WTC11 (cell line): ENCODE results near the gene CS. TPM values are rescaled to one million over a fixed set of nuclear protein-coding genes. Genes with fewer than 3 reads are reported as not detected.

ENCODE experiments used
- AFF4 ChIP-seq: sonication (generic); formaldehyde crosslinking; IDR thresholded peaks from 2 replicates; pipeline ENCODE4 v1.8.1; 2023; ENCODE audit warnings: mild to moderate bottlenecking, missing genetic modification reagents, borderline replicate concordance
- ATF1 ChIP-seq: sonication (generic); formaldehyde crosslinking; IDR thresholded peaks from 2 replicates; pipeline ENCODE4 v1.8.1; 2023; ENCODE audit warnings: mild to moderate bottlenecking, moderate library complexity, missing genetic modification reagents
- ATF2 ChIP-seq: sonication (generic); formaldehyde crosslinking; IDR thresholded peaks from 2 replicates; pipeline ENCODE4 v1.8.1; 2022; ENCODE audit warnings: low read depth, missing genetic modification reagents, borderline replicate concordance
- E2F4 ChIP-seq: sonication (generic); formaldehyde crosslinking; IDR thresholded peaks from 2 replicates; pipeline ENCODE4 v1.8.1; 2022; ENCODE audit warnings: low read depth, mild to moderate bottlenecking, moderate library complexity, missing genetic modification reagents, borderline replicate concordance
- E2F5 ChIP-seq: sonication (generic); formaldehyde crosslinking; IDR thresholded peaks from 2 replicates; pipeline ENCODE4 v1.8.1; 2022; ENCODE audit warnings: mild to moderate bottlenecking, moderate library complexity, missing genetic modification reagents
- ETV6 ChIP-seq: sonication (generic); formaldehyde crosslinking; IDR thresholded peaks from 2 replicates; pipeline ENCODE4 v1.8.1; 2022; ENCODE audit warnings: mild to moderate bottlenecking, missing genetic modification reagents
- JAZF1 ChIP-seq: fragments of 250-450 bp; sonication (Bioruptor Pico); IDR thresholded peaks from 2 replicates; pipeline ENCODE4 v1.9.0; 2021; ENCODE audit warnings: moderate library complexity, mild to moderate bottlenecking, inconsistent platforms
- MAX ChIP-seq: sonication (generic); formaldehyde crosslinking; IDR thresholded peaks from 2 replicates; pipeline ENCODE4 v1.8.0; 2022; ENCODE audit warnings: mild to moderate bottlenecking, missing genetic modification reagents
- MLX ChIP-seq: sonication (generic); formaldehyde crosslinking; IDR thresholded peaks from 2 replicates; pipeline ENCODE4 v1.8.1; 2023; ENCODE audit warnings: mild to moderate bottlenecking, missing genetic modification reagents, moderate library complexity
- NFATC4 ChIP-seq: fragments of 250-450 bp; sonication (Bioruptor Pico); IDR thresholded peaks from 2 replicates; pipeline ENCODE4 v1.9.0; 2021; ENCODE audit warnings: mild to moderate bottlenecking
- NFYB ChIP-seq: sonication (generic); formaldehyde crosslinking; conservative IDR thresholded peaks from 2 replicates; pipeline ENCODE4 v1.8.0; 2022; ENCODE audit warnings: low read depth, missing genetic modification reagents
- OVOL2 ChIP-seq: fragments of 250-450 bp; sonication (Bioruptor Pico); IDR thresholded peaks from 2 replicates; pipeline ENCODE4 v1.9.0; 2021; ENCODE audit warnings: mild to moderate bottlenecking, borderline replicate concordance
- SMAD3 ChIP-seq: sonication (generic); formaldehyde crosslinking; IDR thresholded peaks from 2 replicates; pipeline ENCODE4 v1.8.0; 2022; ENCODE audit warnings: missing genetic modification reagents, mild to moderate bottlenecking, borderline replicate concordance
- STAT6 ChIP-seq: sonication (generic); formaldehyde crosslinking; conservative IDR thresholded peaks from 2 replicates; pipeline ENCODE4 v1.8.1; 2023; ENCODE audit warnings: mild to moderate bottlenecking, low read depth, missing genetic modification reagents, moderate library complexity
- USF2 ChIP-seq: sonication (generic); formaldehyde crosslinking; IDR thresholded peaks from 2 replicates; pipeline ENCODE4 v1.8.1; 2023; ENCODE audit warnings: mild to moderate bottlenecking, missing genetic modification reagents, moderate library complexity
- ZBTB43 ChIP-seq: sonication (generic); formaldehyde crosslinking; IDR thresholded peaks from 2 replicates; pipeline ENCODE4 v1.8.1; 2023; ENCODE audit warnings: mild to moderate bottlenecking, missing genetic modification reagents
- ZNF138 ChIP-seq: sonication (generic); formaldehyde crosslinking; conservative IDR thresholded peaks from 2 replicates; pipeline ENCODE4 v1.8.1; 2022; ENCODE audit warnings: mild to moderate bottlenecking, moderate library complexity, missing genetic modification reagents
- ZNF317 ChIP-seq: sonication (generic); formaldehyde crosslinking; IDR thresholded peaks from 2 replicates; pipeline ENCODE4 v1.8.1; 2023; ENCODE audit warnings: low read depth, mild to moderate bottlenecking, moderate library complexity, missing genetic modification reagents, borderline replicate concordance
- ZNF416 ChIP-seq: fragments of 250-450 bp; sonication (Bioruptor Pico); IDR thresholded peaks from 2 replicates; pipeline ENCODE4 v1.9.0; 2021; ENCODE audit warnings: mild to moderate bottlenecking, inconsistent platforms
- ZNF423 ChIP-seq: fragments of 250-450 bp; sonication (Bioruptor Pico); IDR thresholded peaks from 2 replicates; pipeline ENCODE4 v2.1.2; 2022; ENCODE audit warnings: mild to moderate bottlenecking, moderate library complexity
- ZNF512 ChIP-seq: sonication (generic); formaldehyde crosslinking; IDR thresholded peaks from 2 replicates; pipeline ENCODE4 v1.8.1; 2022; ENCODE audit warnings: missing genetic modification reagents, borderline replicate concordance
- ZNF671 ChIP-seq: fragments of 250-450 bp; sonication (Bioruptor Pico); IDR thresholded peaks from 2 replicates; pipeline ENCODE4 v1.8.0; 2021; ENCODE audit warnings: mild to moderate bottlenecking
- total RNA-seq: library from RNA; stranded (reverse); gene quantifications from 3 replicates; pipeline ENCODE4 v1.2.3, GENCODE V29; 2021

The CS gene
- total RNA-seq, 1 experiment from 2014 or later: 275 TPM

GRCh38 chr12:56266693-56267442 lies 33.3 kb downstream of the CS start, which contains the start of gene COQ10A (continued):
- TF ChIP-seq E2F5 (CRISPR knock-in tag): peak; percentile 86
- TF ChIP-seq USF2 (CRISPR knock-in tag): peak; percentile 46; the same call in 1 of the 2 replicates
- TF ChIP-seq ETV6 (CRISPR knock-in tag): peak; percentile 95
- TF ChIP-seq ZNF317: no peak
- TF ChIP-seq ZNF416 (CRISPR knock-in tag): no peak
- TF ChIP-seq ZNF671 (CRISPR knock-in tag): no peak
- TF ChIP-seq SMAD3 (CRISPR knock-in tag): peak; percentile 88; the same call in 1 of the 2 replicates
- TF ChIP-seq ZNF138 (CRISPR knock-in tag): no peak
- TF ChIP-seq OVOL2 (CRISPR knock-in tag): no peak
- TF ChIP-seq AFF4: no peak
- no peak for TF ChIP-seq ZBTB43 (CRISPR knock-in tag)
- no peak for TF ChIP-seq E2F4
- no peak for TF ChIP-seq MLX (CRISPR knock-in tag)
- TF ChIP-seq ATF2: no peak
- no peak for TF ChIP-seq ATF1 (CRISPR knock-in tag)
- no peak for TF ChIP-seq STAT6
- no peak for TF ChIP-seq JAZF1 (CRISPR knock-in tag)
- peak; percentile 88 for TF ChIP-seq ZNF423
- peak; percentile 81 for TF ChIP-seq MAX
- no peak for TF ChIP-seq NFATC4 (CRISPR knock-in tag)
- peak; percentile 60 for TF ChIP-seq NFYB (CRISPR knock-in tag)
- no peak for TF ChIP-seq ZNF512 (CRISPR knock-in tag)
